Stimulated activated CD4-positive, alpha-beta T cell treated with anti-CD3 and anti-CD28 coated beads, Interleukin-1b, Interleukin-23, amount 100 ng/mL, for 4 hours (primary cell): ENCODE results near the gene UBE2N.
"Not testable (repeated sequence)": the region's sequence is repeated elsewhere in the genome, so short reads cannot be mapped to it uniquely, and the experiment has no call there.

Source experiments
- DNase-seq, 2 donors: peaks; one replicate each; pipeline ENCODE4 v3.0.0-alpha.2; 2020; ENCODE audit warnings: low read depth in 2 of 2

UBE2N gene

DNA sequence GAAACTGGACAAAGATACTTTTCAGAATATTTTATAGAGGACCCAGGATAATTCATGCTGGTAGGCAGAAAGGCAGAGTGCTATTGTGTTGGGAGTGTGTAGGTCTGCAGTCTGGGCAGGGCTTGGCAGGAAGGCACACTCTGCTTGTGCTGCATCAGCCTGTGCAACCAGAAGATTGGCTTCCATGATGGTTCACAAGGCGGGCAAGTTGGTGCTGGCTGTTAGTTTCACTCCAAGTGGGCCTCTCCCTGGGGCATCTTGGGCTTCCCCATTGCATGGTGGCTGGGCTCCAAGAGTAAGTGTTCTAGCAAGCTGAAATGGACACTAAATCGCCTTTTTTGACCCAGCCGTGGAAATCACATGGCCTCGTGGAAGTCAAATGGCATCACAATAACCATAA is 1.8 kb upstream of the UBE2N start:
- DNase-seq = no peak

DNA sequence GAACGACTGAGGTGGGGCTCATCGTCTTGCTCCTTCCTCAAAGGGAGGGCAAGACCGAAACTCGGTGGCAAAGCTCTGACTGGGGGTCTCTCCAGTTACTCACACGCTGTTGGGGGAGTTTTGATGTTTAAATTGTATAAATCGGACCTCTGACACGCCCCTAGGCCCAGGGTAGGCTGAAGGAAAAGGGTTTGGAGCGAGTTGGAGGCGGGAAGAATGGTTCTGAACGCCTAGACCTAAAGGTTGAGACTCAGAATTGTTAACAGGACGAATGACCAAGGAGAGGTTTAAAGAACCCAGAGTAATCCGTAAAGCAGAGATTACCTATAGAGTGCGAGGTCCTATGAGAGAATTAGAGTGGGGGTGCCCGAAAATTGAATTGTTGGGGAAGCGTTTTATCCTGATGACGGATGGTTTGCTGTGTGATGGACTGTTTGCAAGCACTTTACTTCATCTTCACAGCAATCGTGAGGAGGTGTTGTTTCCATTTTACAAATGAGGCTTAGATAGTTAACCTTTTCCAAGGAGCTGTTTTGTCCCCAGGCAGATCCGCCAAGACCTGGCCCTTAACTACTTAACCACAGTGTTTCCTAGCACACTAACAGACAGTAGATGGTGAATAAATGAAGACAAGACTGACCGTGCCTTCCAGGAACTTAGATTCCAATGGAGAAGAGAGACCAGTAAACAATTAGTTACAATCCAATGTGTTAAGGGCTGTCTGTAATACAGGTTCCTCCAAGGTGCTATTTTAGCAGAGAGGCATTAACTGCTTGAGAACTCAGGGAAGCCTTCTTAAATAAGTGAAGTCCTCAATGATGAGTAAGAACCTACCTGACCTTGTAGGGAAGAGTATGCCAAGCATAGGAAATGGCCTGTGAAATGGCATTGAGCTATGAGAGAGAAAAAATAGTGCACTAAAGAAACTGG is 929 bp upstream of the UBE2N start:
- no peak for DNase-seq

DNA sequence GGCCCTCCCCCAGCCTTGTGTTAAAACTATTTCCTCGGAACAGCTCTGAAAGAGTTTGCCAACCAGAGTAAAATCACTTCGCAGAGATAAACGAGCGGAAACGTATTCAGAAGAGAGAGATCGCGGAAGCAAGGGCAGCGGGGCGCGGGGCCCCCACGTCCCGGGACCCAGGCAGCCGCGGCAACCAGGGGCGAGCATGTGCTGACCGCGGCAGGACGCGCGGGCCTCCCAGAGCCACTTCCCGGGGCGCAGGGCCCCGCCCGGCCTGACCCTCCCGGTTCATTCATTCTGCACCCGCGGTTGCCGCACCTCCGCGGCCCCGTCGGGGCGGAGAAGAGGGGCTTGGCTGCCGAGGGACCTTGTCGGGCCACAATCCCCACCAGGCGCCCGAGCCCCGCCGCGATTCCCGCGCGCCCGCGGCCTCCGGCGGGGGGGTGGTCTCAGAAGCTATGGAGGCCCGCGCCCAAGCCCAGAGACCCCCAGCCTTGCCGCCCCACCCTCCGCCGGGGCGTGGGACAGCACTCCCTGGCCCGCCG is 598 bp downstream of the UBE2N start:
- DNase-seq = peak; percentile 9 to 18

DNA sequence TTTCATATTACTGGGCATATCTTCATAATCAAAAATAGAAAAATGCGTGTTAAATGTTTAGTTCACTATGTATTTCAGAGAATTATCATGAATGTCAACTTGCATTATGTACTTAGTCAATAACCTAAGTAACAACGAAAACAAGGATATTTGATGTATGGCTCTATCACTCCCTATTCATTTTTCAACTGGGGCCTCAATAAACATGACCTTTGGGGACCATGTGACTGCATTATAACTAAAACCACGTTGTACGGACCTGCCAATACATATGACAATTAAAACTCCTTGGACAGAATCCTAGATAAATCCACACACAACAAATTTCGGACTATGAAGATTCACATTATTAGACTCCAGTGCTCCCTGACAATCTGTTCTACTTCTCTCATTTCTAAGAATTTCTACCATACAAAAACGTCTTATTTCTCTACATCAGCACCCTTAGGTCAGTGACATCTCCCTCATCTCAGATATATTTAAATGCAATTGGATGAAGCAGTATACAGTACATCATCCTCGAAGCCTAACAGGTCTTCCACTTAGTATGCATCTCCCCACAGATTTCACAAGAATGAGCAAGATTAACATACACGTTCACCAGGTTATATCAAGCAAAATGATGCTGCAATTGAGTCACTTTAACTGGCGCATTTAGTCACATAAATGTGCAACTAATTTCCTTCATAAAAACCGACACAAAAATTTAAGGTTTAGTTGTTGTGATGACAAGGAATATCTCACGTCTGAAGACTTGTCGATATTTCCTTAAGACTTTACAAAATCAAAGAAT is 1.5 kb downstream of the UBE2N start:
- no peak for DNase-seq

DNA sequence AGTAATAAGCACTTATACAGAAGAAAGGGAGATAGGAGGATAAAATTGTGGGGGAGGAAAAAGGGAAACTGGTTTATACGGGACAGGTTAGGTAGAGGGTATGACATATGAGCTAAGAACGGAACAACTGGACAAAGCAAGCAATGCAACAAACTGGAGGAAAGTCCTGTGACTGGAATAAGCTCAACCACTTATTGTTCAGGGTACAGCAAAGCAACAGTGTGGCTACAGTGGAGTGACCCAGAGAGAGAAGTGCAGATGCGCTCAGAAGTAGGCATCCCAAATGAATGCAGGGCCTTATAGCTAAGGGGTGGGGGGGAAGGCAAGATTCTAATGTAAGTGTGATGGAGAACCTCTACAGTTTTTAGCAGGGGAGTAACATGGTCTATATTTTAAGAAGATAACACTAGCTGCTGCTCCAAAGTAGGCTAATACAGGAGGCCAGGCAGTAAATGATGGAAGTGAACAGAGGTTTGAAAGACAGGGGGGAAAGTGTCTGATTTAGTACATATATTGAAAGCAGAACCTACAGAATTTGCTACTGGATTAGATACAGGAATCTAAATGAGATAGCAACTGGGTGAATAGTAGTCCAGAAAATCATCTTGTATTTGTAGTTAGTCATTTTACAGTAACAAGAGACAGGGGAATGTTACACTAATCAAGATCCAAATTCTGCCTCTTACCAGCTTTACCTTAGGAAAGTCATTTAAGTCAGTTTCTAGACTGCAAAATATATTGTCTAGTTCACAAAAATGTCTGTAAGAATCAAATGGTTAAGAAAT is 3.3 kb downstream of the UBE2N start:
- no peak for DNase-seq

DNA sequence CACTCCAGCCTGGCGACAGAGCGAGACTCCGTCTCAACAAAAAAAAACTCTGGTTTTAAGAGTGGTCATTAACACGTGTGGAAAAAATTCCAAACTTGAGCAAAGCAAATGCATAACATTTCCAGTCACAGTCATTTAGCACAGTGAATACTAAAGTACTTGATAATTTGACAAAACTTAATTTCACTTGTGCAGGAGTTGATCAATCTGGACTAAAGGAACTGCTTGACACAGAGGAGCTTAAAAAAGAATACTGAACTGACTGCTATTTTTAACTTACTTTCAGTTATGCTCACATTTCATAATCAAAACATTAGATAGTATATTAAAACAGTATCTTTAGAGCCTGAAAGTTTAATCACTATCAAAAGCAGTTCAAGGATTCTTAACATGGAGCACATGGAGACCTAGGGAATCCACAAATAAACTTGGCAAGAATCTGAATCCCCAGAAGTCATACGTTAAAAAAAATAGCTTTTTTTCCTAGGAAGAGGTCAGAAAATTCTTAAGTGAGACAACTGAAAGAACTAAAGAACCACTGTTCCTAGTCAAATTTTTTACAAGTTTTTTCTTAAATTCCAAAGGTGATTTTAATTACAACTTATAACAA is 7.4 kb downstream of the UBE2N start:
- no peak for DNase-seq

DNA sequence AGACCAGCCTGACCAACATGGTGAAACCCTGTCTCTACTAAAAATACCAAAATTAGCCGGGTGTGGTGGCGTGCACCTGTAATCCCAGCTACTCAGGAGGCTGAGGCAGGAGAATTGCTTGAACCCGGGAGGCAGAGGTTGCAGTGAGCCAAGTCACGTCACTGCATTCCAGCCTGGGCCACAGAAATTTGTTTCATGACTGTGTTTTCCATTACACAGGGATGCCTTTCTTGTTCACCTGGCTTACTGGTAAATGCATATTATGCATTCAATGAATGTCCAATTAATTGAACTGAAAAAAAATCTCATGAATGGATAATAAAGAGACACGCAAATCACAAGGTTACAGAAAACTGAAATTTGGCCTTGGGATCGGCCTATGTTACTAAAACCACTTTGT is 9.7 kb downstream of the UBE2N start:
- not testable (repeated sequence) for DNase-seq

DNA sequence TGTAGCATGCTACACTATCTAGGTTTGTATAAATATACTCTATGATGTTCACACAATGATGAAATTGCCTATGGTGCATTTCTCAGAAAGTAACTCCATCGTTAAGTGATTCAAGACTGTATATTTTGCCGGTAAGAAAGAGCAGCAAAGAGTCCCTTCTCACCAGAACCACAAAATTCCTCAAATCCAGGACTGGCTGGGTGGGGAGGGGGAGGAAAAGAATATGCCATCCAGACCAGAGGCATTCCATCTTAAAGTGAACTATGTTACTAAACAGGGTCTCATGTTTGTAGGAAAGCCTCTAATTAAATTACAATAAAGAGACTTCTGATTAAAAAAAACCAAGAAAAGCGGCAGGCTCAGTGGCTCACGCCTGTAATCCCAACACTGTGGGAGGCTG is 11.5 kb downstream of the UBE2N start:
- no peak for DNase-seq

DNA sequence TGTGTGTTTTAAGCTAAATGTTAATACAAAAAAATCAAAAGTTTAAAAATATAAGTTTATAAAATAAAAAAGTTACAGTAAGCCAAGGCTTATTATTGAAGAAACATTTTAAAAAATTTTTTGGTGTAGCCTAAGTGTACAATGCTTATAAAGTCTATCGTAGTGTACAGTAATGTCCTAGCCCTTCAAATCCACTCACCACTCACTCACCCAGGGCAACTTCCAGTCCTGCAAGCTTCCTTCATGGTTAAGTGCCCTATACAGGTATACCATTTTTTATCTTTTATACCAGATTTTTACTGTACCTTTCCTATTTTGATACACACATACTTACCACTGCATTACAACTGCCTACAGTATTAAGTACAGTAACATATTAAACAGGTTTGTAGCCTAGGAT is 11.9 kb downstream of the UBE2N start:
- no peak for DNase-seq

DNA sequence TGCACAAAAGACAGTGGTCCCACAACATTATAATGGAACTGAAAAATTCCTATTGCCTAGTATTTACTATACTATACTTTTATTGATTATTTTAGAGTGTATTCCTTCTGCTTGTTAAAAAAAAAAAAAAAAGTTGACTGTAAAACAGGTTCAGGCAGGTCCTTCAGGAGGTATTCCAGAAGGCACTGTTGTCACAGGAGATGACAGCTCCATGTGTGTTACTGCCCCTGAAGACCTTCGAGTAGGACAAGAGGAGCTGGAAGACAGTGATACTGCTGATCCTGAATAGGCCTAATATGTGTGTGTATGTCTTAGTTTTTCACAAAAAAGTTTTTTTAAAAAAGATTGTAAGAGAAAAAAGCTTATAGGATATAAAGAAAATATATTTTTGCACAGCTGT is 12.3 kb downstream of the UBE2N start:
- DNase-seq = no peak

DNA sequence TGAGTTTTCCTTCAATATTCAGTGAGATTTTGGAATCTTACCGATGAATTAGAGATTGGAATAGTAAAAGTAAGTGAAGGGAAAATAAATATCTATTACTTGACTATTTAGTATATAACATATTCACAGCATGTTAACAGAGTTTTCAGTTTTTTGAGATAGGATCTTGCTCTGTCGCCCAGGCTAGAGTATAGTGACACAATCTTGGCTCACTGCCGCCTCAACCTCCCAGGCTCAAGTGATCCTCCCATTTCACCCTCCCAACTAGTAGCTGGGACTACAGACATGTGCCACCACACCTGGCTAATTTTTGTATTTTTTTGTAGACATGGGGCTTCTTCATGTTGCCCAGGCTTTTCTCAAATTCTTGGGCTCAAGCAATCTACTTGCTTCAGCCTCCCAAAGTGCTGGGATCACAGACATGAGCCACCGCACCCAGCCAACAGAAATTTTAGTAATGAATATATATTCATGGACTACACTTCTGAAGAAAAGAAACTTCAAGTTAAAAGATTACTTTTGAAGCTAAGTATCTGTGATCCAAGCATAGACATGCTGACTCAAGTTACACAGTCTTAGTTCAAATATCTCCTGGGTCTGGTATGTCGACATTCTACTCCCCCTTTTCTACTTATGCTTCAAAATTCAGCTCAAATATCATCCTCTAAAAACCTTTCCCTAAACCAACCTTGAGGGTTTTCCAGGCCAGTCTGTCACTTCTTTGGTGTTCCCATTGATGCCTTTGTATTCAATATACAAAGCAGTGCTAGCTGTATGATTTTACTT is 13.8 kb downstream of the UBE2N start:
- DNase-seq = no peak

DNA sequence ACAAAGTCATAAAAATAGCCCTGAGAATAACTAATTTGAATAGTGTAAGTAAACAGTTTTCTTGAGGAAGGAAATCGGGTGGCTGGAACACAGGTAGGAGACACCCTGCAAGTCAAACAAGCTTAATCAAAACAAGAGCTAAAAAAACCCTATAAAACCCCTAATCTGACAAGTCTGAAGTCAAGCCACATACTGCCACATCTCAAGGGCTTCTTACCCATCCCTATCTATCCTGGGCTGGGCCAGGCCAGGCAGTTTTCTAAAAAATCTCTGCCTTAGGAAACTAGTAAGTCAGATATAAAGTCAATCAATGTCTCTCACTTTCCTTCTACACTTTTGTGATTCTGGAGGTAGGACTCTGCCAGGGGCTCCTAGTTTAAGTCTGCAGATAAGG is 15.3 kb downstream of the UBE2N start:
- no peak for DNase-seq

DNA sequence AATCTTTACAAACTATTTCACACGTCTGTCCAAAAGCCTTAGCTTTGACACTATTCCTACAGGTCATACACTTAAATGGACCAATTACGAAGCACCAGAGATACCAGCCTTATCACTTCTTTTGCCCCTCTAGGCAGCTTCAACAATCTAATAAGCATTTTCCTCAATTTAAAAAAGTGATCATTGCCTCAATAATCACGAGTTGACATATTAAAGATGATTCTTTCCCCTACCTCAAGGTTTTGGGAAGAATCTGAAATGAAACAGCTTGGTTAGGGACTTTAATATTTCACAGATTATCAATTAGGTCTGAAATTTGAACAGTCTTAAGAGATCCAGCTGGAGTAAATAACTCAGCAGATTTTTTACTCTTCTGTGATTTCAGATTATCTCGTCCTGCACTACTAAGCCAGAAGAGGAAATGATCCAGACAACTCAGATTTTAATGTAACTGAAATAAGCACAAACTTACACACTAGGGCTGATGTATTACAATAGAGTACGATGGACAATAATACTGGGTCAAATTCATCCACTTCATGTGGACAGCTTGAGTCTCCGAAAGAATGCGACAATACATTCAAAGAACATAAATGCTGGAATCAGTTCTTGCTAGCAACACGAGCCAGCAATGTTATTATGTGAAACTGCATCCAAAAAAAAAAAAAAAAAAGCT is 15.9 kb downstream of the UBE2N start:
- DNase-seq = no peak

DNA sequence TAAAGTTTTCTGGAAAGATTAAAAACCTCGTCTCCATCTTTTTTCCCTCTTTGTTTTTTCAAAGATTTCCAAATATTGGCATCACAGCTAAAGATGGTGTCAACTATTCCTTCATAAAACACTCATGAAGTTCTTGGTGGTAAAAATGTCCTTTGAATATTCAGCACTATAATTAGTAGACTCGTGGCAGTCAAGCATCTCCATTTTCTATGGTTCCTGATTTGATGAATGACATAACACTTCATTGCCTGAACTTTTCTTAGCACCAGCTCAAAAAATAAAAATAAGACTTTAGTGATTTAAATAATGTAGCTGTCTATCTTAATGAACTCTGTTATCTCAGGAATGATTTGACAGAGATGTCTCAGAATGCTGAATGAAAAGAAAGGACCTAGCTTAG is 19.7 kb downstream of the UBE2N start:
- no peak for DNase-seq

DNA sequence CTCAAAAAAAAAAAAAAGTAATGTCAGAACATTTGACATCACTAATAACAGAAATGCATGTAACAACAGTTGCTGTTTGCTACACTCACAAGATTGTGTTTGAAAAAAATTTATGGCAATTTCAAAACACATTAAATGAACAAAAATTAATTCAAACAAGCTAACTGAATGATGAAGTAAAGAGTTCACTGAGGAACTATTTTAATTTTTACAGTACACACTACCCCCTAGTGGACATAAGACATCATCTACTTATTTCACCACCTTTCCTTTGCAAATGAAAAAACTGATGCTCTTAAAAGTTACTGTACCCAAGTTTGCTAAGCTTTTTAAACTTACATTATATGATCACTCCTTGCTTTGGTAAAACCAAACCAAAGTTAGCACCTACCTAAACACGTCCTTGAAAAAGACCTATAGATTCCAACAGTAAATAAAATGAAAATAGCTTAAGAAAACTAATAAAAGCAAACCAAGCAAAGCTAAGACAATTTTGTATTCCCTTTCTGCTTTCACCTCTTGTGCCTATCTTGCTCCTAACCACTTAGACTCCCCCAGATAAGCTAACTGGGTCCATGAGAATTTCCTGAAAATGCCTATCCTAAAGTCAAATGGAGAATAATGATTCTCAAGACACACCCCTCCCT is 22.2 kb downstream of the UBE2N start:
- no peak for DNase-seq

DNA sequence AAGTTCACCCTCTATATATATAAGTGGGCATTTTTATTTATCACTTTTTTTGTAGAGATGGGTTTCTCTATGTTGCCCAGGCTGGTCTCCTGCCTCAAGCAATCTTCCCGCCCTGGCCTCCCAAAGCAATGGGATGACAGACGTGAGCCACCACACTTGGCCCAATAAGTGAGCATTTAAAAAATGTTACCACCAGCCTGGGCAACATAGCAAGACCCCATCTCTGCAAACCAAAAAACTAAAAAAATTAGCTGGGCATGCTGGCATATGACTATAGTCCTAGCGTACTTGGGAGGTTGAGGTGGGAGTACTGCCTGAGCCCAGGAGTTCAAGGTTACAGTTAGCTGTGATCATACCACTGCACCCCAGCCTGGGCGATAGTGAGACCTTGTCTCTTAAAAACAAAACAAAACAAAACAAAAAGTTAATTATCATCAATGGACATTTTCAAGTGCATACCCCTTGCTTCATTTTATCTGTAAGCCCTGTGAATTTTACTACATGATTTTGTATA is 23.7 kb downstream of the UBE2N start:
- DNase-seq = no peak

DNA sequence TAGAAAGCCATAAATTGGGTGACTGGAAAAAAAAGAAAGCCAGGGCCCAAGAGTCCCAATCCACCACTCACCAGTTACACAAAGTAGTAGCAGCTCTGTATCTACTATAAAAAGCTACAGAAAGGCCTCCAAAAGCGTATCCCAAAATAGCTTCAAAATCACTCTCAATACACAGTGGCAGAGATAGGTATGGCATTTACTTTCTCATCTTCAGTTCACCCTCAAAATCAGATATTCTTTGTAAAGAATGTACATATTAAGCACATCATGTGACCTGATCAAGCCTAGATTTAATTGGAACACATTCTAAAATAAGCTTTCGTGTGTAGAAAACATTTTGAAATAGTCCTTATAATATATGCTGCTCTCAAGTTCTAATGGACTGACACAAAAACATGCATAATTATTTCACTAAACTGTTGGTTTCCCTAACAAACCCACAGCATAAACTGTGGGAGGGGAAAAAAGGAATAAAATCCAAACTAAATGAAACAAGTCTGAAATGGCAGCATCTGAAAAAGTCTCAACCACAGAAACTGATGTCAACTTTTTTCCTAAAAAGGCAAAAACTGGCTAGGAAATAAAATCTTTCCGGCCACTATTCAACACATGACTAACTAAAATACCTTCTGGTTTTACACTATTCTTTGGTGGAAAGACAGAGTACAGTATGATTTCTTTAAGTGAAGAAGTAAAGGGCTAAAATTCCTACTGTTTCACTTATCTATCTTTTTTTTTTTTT is 25.9 kb downstream of the UBE2N start:
- DNase-seq = no peak

DNA sequence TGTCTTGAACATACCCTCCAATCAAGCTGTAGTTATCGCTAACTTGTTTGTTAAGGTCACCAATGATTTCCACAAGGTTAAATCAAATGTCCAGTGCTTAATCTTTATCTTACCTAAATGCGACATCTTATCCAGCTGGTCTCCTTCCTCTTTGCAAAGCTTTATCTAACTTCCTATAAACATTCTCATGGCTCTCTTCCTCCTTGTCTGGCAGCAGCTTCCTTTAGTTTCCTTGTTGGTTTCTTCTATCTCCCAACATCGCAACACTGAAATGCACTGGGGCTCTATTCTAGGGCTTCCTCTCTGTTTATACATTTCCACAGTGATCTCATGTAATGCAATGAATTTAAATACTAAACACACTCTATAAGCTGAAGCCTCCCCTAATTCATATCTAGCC is 28.7 kb downstream of the UBE2N start:
- no peak for DNase-seq

DNA sequence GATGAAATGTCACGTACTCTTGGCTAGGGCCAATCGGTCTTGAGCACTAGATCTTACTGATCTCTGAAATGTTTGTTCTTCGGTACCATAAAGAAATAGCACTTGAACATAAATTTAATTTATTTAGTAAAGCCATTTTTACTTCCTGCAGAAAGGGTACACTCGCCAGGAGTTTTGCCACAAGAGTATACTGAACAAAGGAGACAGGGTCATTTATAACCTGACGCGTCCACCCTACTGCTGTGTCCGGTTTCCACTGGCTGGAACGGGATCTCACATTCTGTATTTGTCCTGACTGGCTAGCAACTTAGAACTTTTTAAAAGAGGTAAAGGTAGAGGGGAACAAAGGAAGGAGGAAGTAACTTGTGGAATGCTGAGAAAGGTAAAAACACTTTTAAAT is 29.4 kb downstream of the UBE2N start:
- DNase-seq = not testable (repeated sequence)
